ENCODE data around the gene FADS1.

The FADS1 gene

GRCh38 chr11:61752925-61753521 lies 63.8 kb downstream of the FADS1 start:
- Histone ChIP-seq H3K4me2 (ENCODE audit: low read length) (no peak overlapping the region), H3K9me3 (ENCODE audit: control insufficient read depth, insufficient read depth, low read length) (no peaks in the 10 kb centered on the region), H3K9me2 (replicated peaks; ENCODE audit: control insufficient read depth, low read length) (no peaks in the 10 kb centered on the region), H4K20me1 (ENCODE audit: control insufficient read depth, insufficient read depth, low read depth, low read length) (no peaks in the 10 kb centered on the region), H3K79me2 (ENCODE audit: control insufficient read depth, low read length) (no peaks in the 10 kb centered on the region), H3F3A (ENCODE audit: control insufficient read depth, insufficient read depth) (no peaks in the 10 kb centered on the region), H3K4me3 (ENCODE audit: low read length) (no peak overlapping the region), H3K36me3 (ENCODE audit: control insufficient read depth, low read length) (no peaks in the 10 kb centered on the region), H3K4me1 (ENCODE audit: control insufficient read depth, low read length) (no peaks in the 10 kb centered on the region), H3K27ac (ENCODE audit: low read depth, low read length) (no peak overlapping the region), H3K27me3 (ENCODE audit: control insufficient read depth, low read length) (peaks cover 39% of the 10 kb centered on the region)
- TF ChIP-seq, protein P1, sequence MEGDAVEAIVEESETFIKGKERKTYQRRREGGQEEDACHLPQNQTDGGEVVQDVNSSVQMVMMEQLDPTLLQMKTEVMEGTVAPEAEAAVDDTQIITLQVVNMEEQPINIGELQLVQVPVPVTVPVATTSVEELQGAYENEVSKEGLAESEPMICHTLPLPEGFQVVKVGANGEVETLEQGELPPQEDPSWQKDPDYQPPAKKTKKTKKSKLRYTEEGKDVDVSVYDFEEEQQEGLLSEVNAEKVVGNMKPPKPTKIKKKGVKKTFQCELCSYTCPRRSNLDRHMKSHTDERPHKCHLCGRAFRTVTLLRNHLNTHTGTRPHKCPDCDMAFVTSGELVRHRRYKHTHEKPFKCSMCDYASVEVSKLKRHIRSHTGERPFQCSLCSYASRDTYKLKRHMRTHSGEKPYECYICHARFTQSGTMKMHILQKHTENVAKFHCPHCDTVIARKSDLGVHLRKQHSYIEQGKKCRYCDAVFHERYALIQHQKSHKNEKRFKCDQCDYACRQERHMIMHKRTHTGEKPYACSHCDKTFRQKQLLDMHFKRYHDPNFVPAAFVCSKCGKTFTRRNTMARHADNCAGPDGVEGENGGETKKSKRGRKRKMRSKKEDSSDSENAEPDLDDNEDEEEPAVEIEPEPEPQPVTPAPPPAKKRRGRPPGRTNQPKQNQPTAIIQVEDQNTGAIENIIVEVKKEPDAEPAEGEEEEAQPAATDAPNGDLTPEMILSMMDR (IDR thresholded peaks at IDR 0.05; ENCODE audit: low read depth, low read length, poor library complexity, severe bottlenecking): no peak

- Histone ChIP-seq H3K27me3 (ENCODE audit: control insufficient read depth, low read length) (peaks cover 39% of the 10 kb centered on the region), H3K36me3 (ENCODE audit: control insufficient read depth, low read length) (no peaks in the 10 kb centered on the region), H4K20me1 (ENCODE audit: control insufficient read depth, insufficient read depth, low read depth, low read length) (no peaks in the 10 kb centered on the region), H3K9me2 (replicated peaks; ENCODE audit: control insufficient read depth, low read length) (no peaks in the 10 kb centered on the region), H3K4me3 (ENCODE audit: low read length) (no peak within 1 kb of the TSS), H3K4me2 (ENCODE audit: low read length) (no peak within 1 kb of the TSS), H3K4me1 (ENCODE audit: control insufficient read depth, low read length) (no peaks in the 10 kb centered on the region), H3K27ac (ENCODE audit: low read depth, low read length) (no peak within 1 kb of the TSS), H3K79me2 (ENCODE audit: control insufficient read depth, low read length) (no peaks in the 10 kb centered on the region), H3F3A (ENCODE audit: control insufficient read depth, insufficient read depth) (no peaks in the 10 kb centered on the region), H3K9me3 (ENCODE audit: control insufficient read depth, insufficient read depth, low read length) (no peaks in the 10 kb centered on the region)
- no peak for TF ChIP-seq EZH2phosphoT487 (IDR thresholded peaks at IDR 0.05; ENCODE audit: borderline replicate concordance, low read length)
- TF ChIP-seq, protein P1 (IDR thresholded peaks at IDR 0.05; ENCODE audit: low read depth, low read length, poor library complexity, severe bottlenecking): peak; percentile 53
These were observed 64.5 kb downstream of the FADS1 start, which contains the start of gene MYRF for GRCh38 chr11:61752117-61752924. MYRF (plus strand) TSS chr11:61752636; CDS start chr11:61752745, 109 bp downstream.

- H3K9me3 ChIP-seq (ENCODE audit: control insufficient read depth, insufficient read depth, low read length): no peaks in the 10 kb centered on the region
- H3K27me3 ChIP-seq (ENCODE audit: control insufficient read depth, low read length): peaks cover 39% of the 10 kb centered on the region
- no peaks in the 10 kb centered on the region for H3F3A ChIP-seq (ENCODE audit: control insufficient read depth, insufficient read depth)
- H3K4me2 ChIP-seq (ENCODE audit: low read length): no peak overlapping the region
- H4K20me1 ChIP-seq (ENCODE audit: control insufficient read depth, insufficient read depth, low read depth, low read length): no peaks in the 10 kb centered on the region
- H3K36me3 ChIP-seq (ENCODE audit: control insufficient read depth, low read length): no peaks in the 10 kb centered on the region
- TF ChIP-seq, protein P1 (IDR thresholded peaks at IDR 0.05; ENCODE audit: low read depth, low read length, poor library complexity, severe bottlenecking): no peak
- no peak for TF ChIP-seq EZH2phosphoT487 (IDR thresholded peaks at IDR 0.05; ENCODE audit: borderline replicate concordance, low read length)
- no peaks in the 10 kb centered on the region for H3K79me2 ChIP-seq (ENCODE audit: control insufficient read depth, low read length)
- no peak overlapping the region for H3K4me3 ChIP-seq (ENCODE audit: low read length)
- no peak overlapping the region for H3K27ac ChIP-seq (ENCODE audit: low read depth, low read length)
- no peaks in the 10 kb centered on the region for H3K4me1 ChIP-seq (ENCODE audit: control insufficient read depth, low read length)
- no peaks in the 10 kb centered on the region for H3K9me2 ChIP-seq (replicated peaks; ENCODE audit: control insufficient read depth, low read length)
These were observed 65.4 kb downstream of the FADS1 start for GRCh38 chr11:61751384-61751783.
